ENCODE data around the gene PIP5KL1.
A peak's percentile ranks its signal among the peaks of the same experiment; 100 is the strongest.

Gene PIP5KL1, protein sequence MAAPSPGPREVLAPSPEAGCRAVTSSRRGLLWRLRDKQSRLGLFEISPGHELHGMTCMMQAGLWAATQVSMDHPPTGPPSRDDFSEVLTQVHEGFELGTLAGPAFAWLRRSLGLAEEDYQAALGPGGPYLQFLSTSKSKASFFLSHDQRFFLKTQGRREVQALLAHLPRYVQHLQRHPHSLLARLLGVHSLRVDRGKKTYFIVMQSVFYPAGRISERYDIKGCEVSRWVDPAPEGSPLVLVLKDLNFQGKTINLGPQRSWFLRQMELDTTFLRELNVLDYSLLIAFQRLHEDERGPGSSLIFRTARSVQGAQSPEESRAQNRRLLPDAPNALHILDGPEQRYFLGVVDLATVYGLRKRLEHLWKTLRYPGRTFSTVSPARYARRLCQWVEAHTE

DNA sequence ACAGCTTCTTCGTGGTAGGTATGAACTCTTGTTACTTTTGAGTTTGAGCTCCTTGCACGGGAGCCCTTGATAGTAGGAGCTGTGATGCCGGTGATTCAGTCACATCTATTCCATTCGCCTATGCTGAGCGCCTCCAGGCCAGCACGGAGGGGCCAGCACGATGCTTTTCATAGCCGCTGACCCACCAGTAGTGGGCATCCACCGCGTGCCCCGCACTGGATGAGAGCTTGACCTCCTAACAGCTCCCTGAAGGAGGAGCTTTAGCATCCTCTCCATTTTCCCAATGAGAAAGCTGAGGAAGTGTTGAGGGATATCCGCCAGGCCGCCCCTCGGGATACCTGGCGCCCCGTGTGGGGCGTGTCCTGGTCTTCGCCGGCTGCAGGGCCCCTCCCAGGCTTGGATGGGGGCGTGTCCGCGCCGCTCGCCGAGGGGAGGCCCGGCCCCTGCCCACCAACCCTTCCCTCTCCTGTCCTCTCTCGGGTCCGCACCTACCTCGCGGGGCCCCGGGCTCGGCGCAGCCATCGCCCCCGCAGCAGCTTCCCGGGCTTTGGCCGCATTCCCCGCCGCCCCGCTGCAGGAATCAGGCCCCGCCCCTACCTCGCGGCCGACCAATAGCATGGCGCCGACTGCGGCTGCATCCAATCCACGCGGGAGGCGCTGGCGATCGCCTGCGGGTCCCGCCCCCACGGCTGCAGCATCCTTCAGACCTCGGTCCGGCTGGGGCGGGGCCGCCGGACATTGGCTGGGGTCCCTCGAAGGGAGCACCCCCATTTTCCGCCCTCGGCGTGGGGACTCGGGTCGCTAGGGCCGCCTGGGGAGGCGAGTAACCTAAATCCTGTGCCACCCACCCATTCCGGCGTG, at the start of gene PIP5KL1:
Gene PIP5KL1, minus strand, starts transcription at position 547 of the 861 bp plus-strand sequence. Its CDS starts 25 bp downstream, at position 522.
- DNase-seq (ENCODE audit: low spot score), result peak; percentile 64

DNA sequence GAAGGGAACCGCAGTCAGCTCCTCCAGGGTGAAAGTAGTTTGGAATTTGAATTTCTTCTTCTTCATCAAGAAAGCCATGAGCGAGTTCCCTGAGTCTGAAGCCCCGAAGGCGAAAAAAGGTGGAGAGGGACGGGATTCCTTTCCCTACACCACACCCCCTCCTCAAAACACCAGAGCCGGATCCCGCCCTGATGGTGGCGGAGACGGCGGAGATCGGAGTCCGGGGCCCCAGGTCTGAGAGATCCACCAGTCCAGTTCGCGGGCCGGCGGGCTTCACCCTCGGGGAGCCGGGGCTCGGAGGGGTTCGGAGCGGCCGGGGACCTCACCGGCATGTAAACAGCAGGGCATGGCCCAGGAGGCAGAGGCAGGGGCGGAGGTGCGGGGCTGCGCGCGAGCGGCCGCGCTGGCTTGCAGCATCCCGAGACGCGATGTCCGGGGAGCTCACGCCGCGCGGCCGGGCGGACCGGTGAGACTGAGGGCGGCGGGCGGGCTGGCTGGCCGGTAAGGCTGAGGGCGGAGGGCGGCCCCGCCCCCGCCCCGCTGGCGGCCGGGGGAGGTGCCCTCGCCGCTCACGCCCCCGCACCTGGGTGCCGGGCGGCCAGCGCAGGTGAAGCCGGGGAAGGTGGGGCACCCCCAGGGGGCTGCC, 49.6 kb upstream of the PIP5KL1 start:
- peak; percentile 47 for DNase-seq (ENCODE audit: low spot score)

DNA sequence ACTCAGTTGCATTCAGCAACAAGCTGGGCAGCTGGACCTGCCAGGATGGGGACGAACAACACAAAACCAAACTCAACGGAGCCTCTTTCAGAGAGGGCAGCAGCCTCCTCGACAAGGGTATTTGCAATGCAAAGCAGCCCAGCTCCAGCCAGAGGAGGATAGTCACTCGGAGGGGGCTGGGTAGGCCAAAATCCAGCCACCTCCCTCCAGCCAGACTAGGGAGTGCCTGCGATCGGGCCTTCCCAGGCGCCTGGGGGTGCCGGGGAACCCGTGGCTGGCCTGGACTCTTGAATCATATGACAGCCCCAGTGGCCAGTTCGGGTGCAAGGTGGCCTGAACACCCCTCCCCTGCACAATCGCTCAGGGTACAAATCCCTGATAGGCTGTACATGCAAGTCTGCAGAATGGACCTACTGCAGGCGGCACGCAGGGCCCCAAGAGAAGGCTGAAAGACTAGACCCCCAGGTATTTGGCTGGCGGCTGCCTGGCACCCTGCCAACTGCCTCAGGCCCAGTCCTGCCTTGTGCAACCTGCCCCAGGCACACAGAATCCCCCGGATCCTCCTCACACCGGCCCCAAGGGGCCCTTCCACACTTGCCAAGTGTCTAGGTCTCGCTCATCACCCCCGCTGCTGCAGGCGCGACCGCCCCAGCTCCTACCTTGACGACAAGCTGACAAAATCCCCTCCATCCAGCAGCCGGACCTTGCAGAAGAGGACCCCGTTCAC, 48.9 kb upstream of the PIP5KL1 start:
- DNase-seq (ENCODE audit: low spot score), result no peak

DNA sequence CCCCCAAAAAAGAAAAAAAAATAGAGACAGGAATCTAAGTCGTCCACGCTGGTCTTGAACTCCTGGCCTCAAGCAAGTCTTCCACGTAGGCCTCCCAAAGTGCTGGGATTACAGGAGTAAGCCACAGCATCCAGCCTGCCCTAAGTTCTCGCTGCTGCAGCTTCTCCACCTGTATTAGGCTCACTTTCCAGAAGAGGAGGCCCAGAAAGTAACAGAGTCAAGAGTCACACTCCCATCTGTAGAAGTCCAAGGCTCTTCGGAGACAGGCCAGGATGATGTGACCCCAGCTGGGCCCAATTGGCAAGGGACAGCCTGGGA, 48.4 kb upstream of the PIP5KL1 start:
- DNase-seq (ENCODE audit: low spot score), result no peak

DNA sequence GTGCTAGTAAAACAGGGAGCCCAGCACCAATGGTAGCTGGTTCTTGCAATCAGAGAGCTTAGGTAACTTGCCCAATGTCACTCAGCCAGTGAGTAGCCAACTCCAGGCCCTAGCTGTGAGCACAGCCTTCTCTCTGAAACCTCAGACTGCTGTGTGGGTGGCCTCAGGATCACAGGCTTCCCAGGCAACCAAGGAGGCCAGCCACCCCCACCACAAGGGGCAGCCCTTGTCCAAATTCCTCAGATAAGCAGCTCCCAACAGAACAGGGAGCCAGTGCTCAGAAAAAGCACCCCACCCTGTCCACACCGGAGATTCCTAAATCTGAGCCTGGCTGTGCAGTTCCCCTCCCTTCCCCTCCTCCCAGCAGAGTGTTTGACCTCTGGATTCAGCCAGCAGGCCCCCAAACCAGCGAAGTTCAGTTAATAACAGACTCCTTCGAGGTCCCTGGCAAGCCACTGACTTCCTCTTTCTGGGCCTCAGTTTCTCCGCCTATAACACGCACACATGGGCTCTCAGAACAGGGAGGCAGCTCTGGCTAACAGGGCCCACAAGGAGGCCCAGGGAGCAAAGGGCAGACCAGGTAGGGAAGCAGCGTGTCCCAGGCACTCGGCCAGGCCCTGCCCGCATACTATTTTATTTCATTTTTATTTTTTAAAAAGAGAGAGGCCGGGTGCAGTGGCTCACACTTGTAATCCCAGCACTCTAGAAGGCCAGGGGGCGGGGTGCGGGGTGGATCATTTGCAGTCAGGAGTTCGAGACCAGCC, 47.5 kb upstream of the PIP5KL1 start:
- no peak for DNase-seq (ENCODE audit: low spot score)

DNA sequence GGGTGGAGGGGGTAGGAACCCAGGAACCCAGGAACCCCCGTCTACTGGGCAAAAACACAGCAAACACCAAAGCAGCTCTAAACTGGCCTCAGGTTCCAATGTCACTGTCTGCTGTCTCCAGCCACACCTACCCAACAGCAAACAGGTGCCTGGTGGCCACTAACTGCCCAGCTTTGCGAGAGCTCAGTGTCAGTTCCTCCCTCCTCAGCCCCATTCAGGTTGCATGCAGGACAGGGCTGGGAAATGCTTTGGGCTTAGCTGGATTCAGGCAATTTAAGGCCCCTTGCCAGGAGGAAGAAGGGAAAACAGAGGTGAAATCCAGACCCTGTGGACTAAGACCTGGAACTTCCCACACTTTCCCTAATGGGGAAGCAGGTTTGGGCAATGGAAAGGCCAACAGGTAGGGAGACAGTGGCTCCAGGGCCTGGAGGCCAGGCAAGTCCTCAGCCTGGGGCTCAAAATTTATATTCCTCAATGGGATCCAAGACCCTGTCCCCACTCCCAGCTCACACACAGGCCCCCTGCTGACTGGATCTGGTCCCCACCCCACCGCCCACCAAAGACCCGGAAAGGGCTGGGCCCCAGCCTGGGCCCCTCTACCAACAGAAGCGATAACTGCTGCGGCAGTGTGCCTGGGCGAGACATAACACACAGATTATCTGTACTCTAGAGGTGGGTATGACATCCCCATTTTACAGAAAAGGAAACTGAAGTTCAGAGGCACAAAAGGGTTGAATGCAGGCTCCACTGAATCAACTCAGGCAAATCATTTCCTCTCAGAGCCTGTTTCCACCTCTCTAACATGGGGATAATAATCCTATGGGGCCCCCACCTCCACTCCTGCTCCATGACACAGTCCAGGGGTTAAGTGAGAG, 46.7 kb upstream of the PIP5KL1 start:
- DNase-seq (ENCODE audit: low spot score), result no peak

DNA sequence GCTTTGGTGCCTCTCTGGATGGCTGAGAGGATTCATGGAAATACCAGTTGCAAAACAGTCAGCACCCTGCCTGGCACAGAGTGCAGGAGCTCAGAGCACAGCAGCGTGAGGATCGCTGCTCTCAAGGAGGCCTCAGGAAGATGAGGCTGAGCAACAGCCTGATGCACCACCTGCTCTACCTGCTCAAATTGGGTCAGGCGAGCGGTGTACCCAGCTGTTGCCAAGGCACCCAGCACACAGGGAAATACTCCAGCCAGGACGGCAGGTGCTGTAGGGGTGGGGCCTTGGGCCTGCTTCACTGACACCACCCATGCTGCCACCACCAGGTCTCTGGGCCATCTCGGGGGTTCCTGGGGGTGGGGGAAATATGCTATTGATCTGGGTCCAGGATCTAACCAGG, 45.9 kb upstream of the PIP5KL1 start:
- peak; percentile 79 for DNase-seq (ENCODE audit: low spot score)

DNA sequence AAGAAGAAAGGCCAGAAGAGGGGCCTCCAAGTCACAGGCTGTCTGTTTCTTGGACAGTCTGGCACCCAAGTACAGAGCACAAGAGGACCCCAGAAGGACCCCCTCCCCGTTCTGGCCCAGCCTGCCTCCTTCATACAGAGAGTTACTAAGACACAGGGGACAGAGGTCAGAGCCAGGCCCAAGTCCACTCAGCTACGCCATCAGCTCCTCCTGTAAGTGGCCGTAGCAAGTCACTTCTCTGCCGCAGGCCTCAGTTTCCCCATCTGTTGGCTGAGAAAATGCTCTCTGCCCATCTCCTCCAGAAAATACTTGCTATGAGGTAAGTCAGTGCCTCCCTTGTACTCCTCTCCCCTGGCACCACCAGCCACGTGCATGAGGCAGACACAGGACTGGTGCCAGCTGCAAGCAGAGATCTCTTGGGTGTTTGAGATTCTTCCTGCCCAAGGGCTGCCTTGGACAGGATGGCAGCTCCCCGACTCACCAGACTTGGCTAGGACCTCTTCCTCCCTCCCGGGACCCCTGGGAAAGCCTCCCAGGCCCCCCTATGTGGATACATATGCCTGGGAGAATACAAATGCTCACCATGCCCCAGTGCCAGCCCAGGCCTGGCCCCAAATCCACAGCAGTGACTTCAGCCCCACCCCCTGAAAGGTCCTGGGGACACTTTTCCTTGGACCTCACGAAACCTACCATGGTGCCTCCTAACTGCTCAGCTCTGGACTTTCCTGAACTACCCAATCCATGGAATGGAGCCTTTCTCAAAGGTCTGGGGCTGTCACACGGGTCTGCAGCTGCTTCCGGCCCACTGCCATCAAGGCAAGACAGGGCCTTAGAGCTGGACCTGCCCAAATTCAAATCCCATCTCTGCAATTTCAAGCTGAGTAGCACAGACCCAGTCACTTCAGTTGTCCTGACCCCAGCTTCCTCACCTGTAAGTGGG, 45.1 kb upstream of the PIP5KL1 start:
- DNase-seq (ENCODE audit: low spot score), result no peak

DNA sequence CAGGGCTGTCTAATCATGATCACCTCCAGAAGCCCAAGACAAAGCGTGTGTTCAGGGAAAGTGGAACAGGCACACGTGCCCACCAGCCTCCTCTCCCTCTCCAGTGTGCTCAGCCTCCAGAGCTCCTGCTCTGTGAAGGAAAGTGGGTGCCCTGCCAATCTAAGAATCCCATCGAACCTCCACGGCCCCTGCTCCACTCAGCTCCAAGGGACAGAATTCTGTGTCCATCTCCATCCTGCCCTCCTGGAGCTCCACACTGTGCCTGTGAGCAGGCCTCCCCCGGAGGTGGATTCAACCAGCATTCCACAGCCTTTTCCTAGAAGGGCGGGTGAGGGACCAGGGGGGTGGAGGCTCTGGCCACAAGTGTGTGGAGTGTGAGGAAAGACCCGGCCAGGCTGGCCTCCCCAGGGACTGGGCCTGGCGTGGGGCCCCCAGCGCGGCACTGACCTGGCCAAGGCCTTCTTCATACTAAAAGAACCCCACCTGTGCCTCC, 44.2 kb upstream of the PIP5KL1 start:
- no peak for DNase-seq (ENCODE audit: low spot score)

DNA sequence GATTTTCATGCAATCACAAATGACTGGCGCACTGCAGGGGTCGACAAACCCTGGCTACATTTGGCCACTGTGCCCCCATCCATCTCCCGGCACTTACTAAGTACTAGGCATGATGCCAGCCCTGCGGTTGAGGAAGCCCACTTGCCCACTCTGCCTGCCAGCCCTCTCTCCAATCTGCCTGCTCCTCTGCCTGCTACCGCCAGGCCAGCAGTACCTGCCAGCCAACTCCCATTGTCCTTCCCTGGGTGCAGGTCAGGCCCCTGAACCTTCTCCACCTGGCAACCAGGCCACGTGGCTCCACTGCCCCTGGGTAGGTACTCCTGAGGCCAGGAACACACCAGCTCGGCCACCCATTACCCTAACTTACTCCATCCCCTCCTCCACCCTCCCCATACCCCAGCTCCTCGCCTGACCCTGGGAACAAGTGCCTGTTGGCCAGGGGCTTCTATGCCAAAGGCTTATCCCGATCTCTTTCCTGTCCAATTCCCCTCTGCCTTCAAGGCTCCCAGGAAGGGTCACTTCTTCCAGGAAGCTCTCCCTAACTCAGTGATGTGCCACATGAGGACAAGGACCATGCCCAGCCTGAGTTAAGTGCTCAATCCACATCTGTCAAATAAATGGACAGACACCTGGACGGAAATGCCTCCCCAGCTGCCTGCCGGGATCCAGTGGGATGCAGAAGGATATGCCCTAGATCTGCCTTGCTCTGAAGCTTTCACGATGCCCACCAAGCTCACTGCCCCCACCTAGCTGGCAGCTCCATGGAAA, 43.6 kb upstream of the PIP5KL1 start:
- DNase-seq (ENCODE audit: low spot score), result no peak

DNA sequence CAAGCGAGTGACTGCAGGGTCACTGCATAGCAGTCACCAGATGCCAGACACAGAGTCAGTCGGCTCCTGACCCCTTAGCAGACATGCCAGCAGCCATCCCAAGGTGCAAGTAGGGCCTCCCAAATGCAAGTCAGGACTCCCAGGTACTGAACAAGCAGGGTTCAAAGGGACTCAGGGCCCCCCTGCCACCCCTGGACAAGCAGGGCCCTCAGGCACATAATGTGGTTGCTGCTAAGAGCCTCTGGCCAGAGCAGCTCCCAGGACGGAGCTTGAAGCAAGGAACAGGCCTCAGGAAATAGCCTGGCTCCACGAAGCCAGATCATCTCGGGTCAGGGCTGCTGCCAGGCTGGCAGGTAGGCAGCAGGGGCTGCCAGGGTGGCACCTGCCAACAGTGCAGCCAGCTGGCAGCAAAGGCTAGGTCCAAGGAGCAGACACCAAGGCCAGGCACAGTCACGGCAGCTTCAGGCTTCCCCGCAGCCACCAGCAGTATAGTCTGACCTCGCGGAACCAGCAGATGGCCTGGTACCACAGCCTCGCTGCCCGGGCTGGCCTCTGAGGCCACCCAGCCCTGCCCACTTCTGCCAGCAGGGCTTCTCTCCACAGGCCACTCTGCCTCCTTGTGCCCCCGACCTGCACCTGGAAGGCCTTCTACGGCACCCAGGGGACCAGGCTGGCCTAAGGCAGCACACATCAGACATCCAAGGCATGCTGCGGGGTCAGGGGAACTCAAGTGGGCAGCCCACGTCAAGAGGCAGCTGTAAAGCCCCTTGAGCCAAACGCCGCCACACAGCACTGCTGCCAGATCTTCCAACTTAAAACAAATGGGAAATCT, 42.8 kb upstream of the PIP5KL1 start:
- DNase-seq (ENCODE audit: low spot score), result no peak

DNA sequence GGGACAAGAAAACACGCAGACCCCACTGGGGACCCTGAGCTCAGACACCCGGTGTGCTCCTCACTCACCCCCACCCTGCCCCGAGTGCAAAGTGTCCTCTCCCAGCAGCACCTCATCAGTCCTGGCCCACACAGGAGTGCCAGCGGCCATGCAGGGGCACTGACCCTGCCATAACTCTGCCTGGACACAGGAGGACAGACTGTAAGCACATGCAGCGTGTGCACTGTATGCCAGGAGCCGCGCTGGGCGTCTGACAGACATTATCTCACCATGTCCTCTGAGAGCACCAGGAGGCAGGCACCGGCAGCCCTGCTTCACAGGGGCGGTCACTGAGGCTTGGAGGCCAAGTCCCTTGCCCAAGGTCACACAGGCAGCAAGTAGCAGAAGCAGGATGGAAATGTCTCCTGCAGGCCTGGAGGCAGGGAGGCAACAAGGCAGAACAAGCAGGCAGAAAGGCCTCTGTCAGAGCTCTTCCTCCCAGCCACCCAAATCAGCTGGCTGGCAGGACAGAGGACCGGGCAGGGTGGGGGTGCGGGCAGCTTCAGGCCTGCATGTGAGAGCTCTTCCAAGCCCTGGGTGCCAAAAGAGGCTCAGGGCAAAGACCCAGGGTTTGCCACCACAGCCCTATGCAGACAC, 41.8 kb upstream of the PIP5KL1 start:
- no peak for DNase-seq (ENCODE audit: low spot score)

DNA sequence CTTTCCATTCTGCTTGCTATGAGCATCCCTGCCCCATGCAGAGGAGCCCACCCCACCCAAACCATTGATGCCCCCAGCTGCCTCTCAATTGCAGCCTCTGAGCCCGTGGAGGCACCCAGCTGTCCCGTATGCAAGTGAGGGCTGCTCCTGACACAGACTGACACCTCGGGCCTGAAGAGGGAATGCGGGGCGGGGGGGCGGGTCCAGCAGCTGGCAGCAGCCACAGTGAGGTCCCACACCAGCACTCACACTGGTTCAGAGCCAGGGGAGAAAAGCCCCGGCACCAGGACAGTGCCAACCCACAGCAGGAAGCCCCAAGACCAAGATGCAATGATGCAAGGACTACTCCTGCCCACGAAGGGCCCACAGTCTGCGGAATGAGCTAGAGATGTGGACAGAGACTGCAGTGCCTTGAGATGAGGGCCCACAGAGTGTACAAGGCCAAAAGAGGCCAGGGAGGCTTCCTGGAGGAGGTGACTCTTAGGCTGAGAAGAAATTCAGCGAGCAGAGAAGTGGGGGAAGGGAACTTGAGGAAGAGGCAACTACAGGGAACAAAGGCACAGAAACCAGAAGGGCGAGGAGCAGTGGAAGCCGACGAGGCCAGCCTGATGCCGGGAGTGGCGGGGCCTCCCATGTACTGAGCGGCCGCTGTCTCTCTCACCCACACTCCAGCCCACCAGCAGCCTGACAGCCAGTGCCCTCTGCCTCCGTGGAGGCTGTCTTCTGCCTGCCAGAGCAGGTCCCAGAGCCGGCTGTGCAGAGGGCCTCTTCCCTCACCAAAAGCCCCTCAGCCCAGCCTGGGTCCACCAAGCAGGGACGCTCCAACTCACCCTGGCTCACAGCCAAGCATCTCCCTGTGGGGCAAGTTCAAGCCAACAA, 41.0 kb upstream of the PIP5KL1 start:
- no peak for DNase-seq (ENCODE audit: low spot score)

DNA sequence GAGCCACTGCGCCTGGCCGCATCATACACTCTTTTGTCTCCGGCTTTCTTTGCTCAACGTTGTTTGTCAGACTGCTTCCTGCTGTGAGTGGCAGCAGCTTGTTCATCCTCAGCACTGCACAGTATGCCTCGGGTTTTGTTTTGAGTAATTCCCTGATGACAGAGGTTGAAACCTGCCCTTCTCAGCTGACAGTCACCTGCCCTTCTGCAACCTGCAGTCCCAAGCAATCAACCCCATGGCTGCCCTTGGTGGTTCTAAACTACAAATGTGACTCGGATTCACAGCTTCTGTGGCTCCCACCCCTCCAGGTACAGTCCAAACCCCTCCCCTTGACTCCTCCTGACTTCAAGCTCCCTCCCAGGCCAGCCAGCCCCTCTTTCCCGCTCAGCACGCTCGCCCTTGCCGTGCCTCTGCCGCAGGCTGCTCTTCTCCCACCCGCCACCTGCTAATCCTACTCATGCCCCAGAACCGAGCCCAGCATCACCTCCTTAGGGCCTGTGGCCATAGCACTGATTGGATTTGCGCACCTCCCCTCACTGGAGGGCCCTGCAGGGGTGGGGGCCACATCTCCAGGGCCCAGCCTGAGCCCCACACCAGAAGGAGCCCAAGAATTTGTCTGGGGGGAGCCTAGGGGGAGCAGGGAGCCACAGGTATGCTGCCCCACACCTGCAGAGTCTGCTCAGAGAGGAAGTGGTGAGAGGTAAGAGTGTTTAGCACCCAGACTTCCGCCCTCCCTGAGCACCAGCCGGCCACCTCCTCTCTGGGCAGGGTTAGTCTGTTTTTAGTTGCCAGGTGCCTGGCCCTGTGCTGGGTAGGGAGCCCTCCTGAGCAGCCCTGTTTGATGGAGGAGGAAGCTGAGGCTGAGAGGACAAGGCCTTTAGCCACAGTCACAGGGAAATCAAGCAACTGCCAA, 40.1 kb upstream of the PIP5KL1 start:
- DNase-seq (ENCODE audit: low spot score), result peak; percentile 77

All from CD4-positive, alpha-beta T cell treated with Interleukin-2 at 100 ng/mL for 4 hours (primary cell).